Activated T-helper 17 cell treated with anti-CD3 and anti-CD28 coated beads, Interleukin-2, amount 50 U/mL, for 72 hours (primary cell): ENCODE results near the gene ZNF286A. TPM values are rescaled to one million over a fixed set of nuclear protein-coding genes. Genes with fewer than 3 reads are reported as not detected.

Experiments
- total RNA-seq, 2 donors: library from RNA; stranded (reverse); gene quantifications; one replicate each; pipeline ENCODE4 v1.2.3, GENCODE V29; 2022

The ZNF286A gene
- total RNA-seq, 2 donors from 2014 or later, result 22.3 to 35.8 TPM

Other genes starting within 250 kb of the ZNF286A start
- 1 to 10 TPM; 5.8 to 8.0 TPM for gene CDRT4, start 232.1 kb upstream of the ZNF286A start, total RNA-seq
- gene TVP23C, start 136.3 kb upstream of the ZNF286A start, total RNA-seq, result 10 to 100 TPM in 1 of 2 donors, 1 to 10 TPM in 1; 9.7 to 18.4 TPM
- gene FBXW10B, start 80.0 kb upstream of the ZNF286A start, total RNA-seq, result under 1 TPM; 0.58 to 0.77 TPM
- gene TRIM16, start 15.4 kb upstream of the ZNF286A start, total RNA-seq, result 10 to 100 TPM; 13.9 to 20.4 TPM
- 1 to 10 TPM in 1 of 2 donors, not detected in 1; 1.5 TPM for gene TBC1D26, start 32.5 kb downstream of the ZNF286A start, total RNA-seq
- gene ADORA2B, start 245.4 kb downstream of the ZNF286A start, total RNA-seq, result 1 to 10 TPM in 1 of 2 donors, under 1 TPM in 1; 0.19 to 3.4 TPM